ENCODE measurements around the gene ST6GAL2.

ST6GAL2 gene

DNA sequence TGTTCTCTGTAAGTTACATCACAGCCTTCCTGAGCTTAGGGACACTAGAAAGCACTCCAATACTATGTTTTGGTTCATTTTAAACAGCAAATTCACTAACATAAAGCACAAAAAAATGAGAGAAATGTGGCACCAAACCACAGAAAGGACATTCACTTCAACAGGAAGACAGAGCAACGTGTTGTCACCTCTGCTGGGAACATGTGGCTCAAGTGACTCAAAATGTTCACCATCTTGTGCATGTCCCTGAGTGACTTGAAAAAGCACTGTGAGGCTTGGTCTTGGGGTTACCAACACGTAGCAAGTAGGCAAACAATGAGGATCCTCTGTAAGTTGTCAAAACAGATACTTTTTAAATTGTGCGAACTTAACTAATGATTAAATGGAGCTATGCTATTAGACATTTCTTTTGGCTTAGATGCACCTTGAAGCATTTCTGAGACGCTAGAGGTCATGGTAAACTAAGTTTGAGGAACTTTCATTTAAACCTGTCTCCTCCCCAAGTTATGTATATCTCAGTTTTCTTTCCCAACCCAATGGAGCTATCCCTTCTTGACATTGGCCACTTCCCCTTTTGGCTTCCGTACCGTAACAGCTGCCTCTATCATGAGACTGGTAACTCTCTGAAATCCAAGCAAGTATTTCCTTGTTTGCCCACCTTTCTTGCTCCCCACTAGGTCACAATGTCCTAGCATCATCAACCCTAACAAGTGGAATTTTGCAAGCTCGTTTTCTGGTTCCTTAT, 14.0 kb upstream of the ST6GAL2 start:
- no peak overlapping the region for H3K4me3 ChIP-seq (replicated peaks; ENCODE audit: low read depth, low read length)
- no peak for DNase-seq (ENCODE audit: low read depth)
- TF ChIP-seq, protein P1, sequence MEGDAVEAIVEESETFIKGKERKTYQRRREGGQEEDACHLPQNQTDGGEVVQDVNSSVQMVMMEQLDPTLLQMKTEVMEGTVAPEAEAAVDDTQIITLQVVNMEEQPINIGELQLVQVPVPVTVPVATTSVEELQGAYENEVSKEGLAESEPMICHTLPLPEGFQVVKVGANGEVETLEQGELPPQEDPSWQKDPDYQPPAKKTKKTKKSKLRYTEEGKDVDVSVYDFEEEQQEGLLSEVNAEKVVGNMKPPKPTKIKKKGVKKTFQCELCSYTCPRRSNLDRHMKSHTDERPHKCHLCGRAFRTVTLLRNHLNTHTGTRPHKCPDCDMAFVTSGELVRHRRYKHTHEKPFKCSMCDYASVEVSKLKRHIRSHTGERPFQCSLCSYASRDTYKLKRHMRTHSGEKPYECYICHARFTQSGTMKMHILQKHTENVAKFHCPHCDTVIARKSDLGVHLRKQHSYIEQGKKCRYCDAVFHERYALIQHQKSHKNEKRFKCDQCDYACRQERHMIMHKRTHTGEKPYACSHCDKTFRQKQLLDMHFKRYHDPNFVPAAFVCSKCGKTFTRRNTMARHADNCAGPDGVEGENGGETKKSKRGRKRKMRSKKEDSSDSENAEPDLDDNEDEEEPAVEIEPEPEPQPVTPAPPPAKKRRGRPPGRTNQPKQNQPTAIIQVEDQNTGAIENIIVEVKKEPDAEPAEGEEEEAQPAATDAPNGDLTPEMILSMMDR (IDR thresholded peaks at IDR 0.05; ENCODE audit: low read length, missing control alignments): no peak

DNA sequence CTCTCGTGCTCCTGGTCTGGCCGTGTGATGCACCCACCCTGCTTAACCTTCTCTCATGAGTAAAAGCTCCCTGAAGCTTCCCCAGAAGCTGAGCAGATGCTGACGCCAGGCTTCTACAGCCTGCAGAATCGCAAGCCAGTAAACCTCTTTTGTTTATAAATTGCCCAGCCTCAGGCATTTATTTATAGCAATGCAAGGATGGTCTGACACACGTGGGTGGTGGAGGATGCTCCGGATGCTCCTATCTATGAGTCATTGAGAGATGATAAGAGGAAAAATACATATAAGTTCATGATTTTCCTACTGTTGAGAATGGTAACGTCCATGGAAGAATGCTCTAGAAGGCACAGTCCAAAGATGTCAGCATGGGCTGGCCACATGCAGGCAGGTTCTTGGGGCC, 8.6 kb upstream of the ST6GAL2 start:
- no peak for DNase-seq (ENCODE audit: low read depth)
- TF ChIP-seq, protein P1 (IDR thresholded peaks at IDR 0.05; ENCODE audit: low read length, missing control alignments): no peak
- H3K4me3 ChIP-seq (replicated peaks; ENCODE audit: low read depth, low read length): no peak overlapping the region

DNA sequence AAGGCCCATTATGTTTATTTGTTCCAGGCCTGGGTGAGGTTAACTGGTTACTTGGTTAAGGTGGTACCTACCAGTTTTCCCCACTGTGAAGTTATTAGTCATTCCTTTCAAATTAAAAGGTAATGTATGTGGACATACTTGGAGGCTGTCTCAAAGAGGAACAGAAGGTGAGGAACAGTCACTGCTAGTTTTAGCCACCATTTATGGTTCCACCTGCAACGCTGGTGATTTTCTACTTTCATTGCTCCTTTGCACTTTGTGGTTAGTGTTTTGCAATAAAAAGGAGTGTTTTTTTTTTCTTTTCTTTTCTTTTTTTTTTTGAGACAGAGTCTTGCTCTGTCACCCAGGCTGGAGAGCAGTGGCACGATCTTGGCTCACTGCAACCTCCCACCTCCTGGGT, 6.1 kb upstream of the ST6GAL2 start:
- TF ChIP-seq, protein P1 (IDR thresholded peaks at IDR 0.05; ENCODE audit: low read length, missing control alignments): no peak
- H3K4me3 ChIP-seq (replicated peaks; ENCODE audit: low read depth, low read length): no peak overlapping the region
- DNase-seq (ENCODE audit: low read depth): no peak

DNA sequence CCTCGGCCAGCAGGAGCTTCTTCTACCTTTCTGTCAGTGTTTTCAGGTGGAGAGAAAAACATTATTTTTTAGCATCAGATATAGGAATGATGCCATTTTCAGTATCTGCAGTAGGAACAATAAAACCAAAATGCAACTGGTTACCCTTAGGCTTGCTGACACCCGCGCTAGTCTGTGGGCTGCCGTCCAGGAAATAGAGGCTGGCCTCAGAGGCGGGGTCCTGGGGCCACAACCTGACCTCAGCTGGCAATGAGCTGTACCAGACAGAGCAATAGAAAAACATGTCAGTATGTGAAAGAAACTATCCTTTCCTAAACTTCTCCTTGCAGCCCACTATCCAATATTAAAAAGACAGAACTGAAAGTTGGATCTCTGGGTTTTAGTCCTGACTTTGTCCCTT, 4.6 kb upstream of the ST6GAL2 start:
- TF ChIP-seq, protein P1 (IDR thresholded peaks at IDR 0.05; ENCODE audit: low read length, missing control alignments): no peak
- no peak for DNase-seq (ENCODE audit: low read depth)
- H3K4me3 ChIP-seq (replicated peaks; ENCODE audit: low read depth, low read length): no peak overlapping the region

DNA sequence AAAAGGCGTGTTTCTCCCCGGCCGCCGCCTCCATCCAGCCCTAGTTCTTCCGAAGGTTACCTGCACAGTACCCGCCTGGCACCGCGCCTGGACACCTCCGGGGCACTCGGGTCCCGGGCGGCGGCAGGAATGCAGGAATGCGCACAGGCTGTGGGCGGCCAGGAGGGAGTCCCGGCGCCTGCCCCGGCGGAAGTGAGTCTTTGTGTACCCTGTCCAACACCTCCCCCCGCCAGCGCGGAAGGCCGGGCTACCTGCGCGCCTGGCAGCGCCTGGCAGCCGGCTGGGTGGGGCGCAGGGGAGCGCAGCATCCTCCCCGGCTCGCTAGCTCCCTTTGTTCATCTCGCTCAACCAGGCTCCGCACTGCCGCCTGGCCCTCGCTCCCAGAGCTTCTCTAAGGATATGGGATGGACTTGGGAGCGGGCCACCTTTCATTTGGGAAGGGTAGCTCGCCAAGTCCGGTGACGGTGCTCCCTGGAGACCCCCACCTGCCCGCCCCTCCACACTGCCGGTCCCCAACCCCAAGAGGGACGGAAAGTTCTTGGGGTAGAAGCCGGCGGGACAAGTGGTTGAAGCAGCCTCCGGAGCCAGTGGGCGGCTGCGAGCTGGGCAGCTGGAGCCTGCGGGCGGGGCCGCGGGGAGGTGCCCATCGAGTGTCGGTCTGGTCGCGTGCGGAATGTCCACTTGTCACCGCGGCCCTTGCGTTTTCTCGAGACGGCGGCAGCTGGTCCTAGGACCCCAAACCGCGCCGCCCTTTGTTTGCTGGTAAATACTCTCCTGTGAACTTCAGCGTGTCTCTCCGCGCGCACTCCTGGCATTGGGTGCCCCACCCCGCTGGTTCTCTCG, 1.2 kb upstream of the ST6GAL2 start:
- DNase-seq (ENCODE audit: low read depth): no peak
- peak overlapping the region; percentile 40 for H3K4me3 ChIP-seq (replicated peaks; ENCODE audit: low read depth, low read length)
- TF ChIP-seq, protein P1 (IDR thresholded peaks at IDR 0.05; ENCODE audit: low read length, missing control alignments): no peak

DNA sequence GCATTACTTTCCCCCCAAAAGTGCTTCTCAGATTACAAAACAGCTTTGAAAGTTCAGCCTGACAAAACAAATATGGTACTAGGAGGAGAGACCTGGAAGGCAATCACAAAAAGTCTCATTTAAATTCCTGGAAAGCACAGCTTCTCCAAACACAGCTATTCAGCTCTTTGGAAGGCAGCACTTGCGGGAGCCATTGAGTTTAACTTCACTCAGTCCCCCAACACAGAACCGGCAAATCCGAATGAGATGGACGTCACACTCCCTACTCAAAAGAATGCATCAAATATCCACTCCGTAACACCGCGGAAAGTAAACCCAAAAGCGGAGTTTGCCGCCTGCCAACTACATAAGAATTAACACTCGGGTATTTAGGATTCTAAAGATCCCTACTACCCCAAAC, 638 bp downstream of the ST6GAL2 start:
- TF ChIP-seq, protein P1 (IDR thresholded peaks at IDR 0.05; ENCODE audit: low read length, missing control alignments): no peak
- H3K4me3 ChIP-seq (replicated peaks; ENCODE audit: low read depth, low read length): no peak overlapping the region
- DNase-seq (ENCODE audit: low read depth): no peak
